ENCODE measurements around the gene GIGYF2.
A peak's percentile ranks its signal among the peaks of the same experiment; 100 is the strongest.

Gene GIGYF2

DNA sequence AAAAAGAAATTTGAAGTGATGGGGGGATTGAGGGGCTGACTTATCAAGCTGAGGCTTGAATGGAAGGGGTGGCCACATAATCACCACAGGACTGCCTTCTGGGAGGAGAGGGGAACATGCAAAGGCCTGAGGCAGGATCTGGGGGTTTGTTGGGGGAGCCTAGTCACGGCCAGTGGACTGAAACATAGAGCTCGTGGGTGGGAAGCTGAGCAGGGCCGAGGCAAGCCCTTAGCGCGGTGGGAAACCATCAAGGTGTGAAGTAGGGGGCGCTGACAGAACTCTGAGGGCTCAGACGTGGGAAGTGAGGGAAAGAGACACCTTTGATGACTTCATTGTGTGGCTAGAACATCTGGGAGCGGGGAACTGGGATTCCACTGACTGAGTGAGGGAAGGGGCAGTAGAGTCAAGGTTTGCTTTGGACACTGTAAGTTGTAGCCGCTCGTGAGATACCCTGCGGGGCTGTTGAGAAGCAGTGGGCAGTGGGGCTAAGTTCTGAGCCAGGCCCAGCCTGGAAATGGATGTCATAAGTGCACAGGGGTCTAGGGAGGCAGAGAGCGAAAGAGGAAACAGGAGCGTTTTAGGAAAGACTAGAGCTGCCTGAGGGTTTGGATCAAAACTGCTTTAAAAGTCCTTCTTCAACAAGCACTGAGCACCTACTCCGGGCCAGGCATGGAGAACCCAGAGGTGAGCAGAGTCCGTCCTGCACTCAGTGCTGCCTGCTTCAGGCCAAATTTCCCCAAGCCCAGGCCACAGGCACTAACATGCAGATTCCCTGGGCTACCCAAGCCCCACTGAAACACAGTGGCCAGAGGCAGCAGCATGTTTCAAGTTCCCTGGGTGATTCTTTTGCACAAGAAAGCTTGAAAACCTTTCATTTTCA is 172.2 kb downstream of the GIGYF2 start:
- DNase-seq (ENCODE audit: low spot score) = no peak

DNA sequence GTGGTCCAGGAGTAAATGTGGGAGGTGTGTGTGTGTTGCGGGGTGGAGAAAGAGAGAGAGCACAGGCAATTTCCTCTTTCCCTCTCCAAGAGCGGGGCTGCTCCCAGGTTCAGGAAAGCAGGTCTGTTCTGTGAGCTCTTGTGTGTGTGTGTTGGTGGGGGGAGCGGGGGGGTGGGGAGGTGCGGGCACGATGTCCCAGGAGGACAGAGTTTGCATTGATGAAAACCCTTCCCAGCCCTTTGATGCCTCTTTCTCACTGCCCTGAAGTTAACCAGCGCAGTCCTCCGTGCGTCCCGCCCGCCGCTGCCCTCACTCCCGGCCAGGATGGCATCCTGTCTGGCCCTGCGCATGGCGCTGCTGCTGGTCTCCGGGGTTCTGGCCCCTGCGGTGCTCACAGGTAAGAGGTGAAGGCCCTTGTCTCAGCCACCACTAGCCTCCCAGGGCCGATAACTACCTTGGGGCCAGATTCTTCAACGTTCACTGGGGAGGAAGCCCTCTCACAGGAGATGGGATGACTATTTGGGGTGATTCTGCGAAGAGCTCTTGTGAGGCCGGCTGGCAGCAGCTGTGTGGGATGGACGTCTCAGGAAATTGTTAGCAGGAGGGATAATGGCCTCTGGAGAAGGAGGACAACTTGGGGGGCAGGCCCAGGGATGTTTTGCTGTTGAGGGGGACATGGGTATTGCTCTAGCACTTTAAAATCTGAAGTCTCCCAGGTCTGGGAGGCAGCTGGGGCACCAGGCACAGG is 173.1 kb downstream of the GIGYF2 start, which contains the start of gene SNORC:
Gene SNORC, plus strand, starts transcription at position 247 of the 748 bp plus-strand sequence. Its CDS starts 78 bp downstream, at position 325.
- no peak for DNase-seq (ENCODE audit: low spot score)

DNA sequence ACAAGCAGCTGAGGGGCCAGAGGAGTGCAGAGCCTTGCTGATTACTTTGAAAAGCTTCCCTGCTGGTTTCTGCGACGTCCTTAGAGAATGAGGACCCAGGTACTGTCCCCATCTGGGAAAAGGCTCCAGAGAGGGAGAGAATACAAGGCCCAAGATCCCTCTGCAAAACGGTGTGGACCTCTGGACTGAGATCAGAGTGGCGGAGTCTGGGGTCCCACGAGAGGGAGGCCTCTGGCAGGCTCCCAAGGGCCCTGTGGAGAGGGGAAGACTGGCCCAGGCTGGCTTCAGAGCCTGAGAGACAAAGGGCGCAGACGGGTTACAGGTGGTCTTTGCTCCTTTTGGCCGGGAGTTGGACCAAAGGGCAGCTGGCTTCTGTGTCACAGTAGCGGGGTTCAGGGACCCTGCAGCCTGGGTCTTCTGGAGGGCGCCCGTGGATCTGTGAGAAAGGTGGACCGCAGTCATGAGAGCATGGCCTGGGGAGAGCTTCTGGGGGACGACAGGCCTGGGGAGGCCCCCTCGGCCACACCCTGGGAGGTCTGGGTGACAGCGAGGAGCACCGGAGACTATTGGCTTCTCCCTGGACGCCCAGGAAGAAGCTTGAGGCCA is 173.7 kb downstream of the GIGYF2 start:
- DNase-seq (ENCODE audit: low spot score) = no peak

DNA sequence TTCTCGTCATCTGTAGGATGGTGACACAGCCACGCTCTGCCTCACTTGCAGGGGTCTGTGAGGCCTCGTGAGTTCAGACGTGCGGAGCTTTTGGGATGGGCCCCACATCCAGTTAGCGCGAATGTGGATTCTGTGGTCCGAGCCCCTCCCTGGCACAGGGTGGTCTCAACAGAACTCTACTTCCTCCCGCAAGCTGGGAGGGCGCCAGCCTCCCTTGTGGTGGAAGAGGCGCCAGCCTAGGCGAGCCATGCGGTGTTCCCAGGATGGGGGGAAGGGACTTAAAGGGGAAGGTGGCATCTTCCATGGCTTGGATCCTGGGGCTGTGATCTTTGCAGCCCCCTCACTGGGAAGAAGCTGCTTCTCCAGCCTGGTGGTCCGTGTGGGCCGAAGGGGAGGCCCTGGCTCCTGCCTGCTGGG is 174.3 kb downstream of the GIGYF2 start:
- no peak for DNase-seq (ENCODE audit: low spot score)

DNA sequence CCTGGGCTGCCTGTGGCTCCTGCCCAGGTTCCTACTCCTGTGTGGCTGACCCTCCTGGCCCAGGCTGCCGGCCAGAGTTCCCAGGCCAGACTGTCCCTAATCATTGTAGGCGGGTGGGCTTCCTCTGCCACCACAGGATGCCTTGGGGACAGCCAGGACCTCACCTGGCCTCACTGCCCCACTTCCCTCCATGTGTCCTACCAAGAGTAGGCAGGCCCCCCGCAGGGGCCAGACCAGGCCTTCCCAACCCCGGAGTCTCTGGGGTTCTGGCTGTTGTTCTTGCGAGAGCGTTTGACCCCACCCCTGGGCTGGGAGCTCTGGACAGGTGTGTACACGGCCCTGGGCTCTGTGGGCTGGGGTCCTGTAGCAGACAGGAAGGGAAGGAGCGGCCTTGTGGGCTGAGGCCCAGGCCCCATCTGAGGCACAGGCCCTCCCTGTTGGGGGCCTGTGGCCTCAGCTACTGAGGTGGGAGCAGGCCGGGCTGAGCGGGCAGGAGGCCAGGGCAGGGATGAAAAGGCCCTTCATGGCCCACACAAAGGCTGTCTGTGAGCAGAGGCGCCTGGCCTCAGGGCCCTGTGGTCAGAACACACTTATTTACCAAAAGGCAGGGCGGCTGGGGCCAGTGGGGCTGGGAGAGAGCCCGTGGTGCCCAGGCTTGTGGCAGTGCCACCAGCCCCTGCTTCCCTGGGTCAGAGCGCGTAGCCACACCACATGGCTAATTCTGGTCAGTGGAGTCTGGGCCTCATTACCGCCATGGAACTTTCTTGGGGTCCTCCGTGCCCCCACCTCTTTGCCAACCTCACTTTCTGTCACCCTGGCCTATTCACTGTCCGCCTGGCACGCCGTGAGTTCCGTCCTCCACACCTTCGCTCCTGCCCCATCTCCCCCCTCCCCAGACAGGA is 175.0 kb downstream of the GIGYF2 start:
- no peak for DNase-seq (ENCODE audit: low spot score)

DNA sequence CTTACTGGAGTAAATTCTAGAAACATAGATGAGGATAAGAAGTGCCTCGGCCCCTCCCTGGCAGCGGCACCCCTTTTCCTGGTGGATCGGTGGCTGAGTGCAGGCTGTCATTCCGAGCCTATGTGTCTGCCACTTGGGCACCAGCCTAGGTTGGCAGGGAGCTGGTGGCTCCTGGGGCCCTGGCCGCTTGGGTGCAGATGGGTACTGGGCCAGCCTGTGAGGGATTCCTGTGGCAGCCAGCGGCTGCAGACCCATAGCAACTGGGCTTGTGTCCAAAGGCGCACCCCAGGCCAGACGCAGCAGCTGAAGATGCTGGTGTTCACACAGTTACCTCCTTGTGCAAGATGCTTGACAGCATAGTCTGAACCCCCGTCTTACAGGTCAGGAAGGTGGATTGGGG is 175.7 kb downstream of the GIGYF2 start:
- DNase-seq (ENCODE audit: low spot score) = no peak

DNA sequence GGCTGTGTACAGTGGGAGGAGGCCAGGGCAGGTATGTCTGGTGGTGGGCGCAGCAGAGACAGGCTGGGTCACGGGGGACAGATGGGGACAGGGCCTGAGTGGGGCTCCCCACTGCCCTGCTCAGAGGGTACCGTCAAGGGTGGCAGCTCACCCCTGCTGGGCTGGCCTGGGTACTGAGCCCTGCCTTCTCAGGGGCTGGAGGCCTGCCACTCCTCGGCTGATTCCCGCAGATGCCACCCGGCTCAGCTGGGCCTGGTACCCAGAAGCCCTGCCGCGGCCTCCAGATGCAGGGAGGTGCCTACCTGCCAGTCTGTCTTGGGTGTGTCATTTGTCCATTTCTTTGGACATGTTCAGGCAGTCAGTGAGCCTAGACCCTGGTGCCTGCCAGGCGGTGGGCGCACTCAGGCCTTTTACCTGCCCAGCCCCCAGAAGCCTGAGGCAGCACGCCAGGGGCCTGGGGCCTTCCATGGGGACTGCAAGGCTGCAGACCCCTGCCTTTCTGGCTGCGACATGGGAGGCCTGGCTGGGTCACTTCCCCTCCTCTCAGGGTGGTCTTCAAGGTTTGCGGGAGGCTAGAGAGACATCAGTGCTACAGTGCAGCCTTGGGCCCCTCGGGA is 176.3 kb downstream of the GIGYF2 start:
- DNase-seq (ENCODE audit: low spot score) = peak; percentile 46

DNA sequence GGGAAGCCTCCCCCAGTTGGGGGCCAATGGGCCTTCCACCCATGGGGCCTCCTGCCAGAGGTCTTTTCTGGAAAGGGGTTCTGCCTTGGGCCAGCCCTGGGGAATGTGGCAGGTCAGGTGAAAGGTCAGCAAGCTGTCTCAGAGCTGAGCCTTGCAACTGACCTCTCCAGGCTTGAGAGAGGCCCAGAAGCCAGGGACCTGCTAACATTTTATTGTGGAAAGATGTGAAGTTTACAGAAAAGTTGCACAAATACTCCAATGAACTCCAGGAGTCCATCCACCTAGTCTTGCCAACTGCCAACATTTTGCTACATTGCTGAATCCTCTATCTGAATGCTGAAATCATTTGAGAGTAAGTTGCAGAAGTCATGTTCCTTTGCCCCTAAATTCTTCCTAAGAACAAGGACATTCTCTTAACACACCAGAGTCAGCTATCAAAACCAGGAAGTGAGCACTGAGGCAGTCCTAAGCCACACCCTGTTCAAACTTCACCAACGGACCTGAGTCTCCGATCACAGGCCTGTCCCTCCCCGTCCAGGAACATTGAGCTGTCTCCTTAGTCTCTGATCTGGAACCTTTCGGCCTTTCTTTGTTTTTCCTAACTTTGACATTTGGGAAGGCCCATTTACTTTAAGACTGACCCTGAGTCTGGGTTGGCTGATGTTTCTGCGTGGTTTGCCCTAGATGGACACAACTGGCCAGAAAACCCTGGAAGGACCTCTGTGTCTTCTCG is 176.9 kb downstream of the GIGYF2 start:
- no peak for DNase-seq (ENCODE audit: low spot score)

DNA sequence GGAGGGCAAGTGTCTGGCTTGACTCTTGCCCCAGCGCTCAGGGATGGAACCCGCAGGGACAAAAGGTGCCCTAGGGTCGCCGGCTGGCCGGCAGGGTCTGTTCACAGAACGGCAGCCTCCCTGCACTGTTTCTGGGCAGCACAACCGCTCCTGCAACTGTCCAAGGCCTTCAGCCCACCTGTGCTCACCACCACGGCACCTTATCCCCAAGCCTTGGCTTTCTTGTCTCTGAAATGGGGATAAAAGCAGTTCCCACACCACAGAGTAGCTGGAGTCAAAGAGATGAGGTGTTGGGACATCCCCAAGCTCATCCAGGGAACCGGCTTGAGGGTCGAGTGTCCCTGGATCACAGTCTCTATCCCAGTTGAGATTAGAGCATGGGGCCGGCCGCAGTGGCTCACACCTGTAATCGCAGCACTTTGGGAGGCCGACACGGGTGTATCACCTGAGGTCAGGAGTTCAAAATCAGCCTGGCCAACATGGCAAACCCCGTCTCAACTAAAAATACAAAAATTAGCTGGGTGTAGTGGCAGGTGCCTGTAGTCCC is 177.6 kb downstream of the GIGYF2 start:
- DNase-seq (ENCODE audit: low spot score) = no peak

DNA sequence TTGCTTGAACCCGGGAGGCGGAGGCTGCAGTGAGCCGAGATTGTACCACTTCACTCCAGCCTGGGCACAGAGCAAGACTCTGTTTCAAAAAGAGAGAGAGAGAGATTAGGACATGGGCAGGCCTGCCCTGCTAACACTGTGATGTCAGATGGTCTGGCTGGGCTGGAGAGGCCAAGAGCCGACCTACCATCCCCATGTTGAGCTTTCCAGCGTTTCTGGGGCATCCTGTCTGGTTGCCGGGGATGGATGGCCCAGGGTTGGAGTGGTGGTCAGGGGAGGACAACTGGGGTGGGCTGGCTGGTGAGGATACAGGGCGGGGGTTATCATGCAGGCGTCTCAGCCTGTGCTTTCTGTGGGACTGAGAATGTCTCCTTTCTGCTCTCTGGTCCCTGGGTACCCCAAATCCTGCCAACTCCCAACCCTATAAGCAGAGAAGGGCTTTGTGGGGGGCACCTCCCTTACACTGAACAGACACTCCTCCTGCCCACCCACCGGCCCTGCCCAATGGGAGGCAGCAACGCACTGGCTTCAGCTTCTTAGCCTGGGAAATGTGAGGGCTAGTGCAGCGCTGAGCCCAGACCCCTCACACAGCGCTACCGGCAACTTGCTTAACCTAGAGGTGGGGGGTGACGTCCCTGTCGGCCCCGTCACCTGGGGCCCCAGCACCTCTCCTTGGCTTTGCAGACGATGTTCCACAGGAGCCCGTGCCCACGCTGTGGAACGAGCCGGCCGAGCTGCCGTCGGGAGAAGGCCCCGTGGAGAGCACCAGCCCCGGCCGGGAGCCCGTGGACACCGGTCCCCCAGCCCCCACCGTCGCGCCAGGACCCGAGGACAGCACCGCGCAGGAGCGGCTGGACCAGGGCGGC is 178.4 kb downstream of the GIGYF2 start:
- DNase-seq (ENCODE audit: low spot score) = no peak

DNA sequence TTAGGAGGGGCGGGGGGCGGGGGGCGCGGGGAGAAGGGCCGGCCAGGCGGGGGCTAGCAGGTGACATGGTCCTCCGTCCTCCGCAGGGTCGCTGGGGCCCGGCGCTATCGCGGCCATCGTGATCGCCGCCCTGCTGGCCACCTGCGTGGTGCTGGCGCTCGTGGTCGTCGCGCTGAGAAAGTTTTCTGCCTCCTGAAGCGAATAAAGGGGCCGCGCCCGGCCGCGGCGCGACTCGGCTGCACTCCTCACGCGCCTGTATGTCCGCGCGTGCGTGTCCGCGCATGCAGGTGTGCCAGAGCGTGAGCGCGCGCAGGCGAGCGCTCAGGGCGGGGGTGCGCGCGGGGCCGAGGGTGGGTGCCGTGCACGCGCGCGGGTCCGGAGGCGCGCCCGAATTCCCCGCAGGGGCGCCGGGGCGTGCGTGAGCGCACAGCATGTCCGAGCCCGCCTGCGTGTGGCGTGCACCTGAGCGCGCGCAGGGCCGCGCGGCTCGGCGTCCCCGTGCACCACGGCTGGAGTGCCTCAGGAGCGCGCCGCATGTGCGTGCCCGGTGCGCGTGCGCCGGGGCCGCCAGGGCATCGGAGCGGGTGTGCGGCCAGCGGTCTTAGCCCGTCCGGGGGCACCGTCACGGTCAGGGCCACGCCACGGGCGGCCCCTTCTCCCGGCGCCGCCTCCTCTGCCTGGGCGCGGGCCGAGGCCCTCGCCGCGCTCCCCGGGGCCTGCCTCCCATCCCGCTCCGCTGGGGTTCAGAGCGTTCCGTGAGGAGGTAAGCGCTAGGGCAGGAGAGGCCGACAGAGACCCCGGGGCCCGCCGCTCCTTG is 179.2 kb downstream of the GIGYF2 start:
- no peak for DNase-seq (ENCODE audit: low spot score)

DNA sequence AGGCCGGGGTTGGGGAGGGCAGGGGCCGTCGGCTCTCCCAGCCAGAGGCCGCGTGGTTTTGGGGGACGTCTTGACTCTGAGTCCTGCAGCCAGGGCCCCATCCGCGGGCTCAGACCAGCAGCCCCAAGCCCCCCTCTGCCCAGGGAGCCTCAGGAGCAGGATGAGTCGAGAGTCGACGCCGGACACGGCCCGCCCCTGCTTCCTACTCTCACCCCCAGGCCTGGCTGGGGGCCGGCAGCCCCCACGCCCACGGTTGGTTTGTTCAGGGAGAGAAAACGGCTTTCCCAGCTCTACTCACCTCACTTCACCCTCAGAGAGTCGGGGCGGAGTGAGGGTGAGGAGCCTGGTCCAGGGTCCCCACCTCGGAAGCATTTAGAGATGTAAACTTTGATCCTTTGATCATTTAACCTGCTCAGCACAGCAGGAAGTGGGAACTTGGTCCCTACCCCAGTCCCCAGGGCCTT is 179.9 kb downstream of the GIGYF2 start:
- no peak for DNase-seq (ENCODE audit: low spot score)

DNA sequence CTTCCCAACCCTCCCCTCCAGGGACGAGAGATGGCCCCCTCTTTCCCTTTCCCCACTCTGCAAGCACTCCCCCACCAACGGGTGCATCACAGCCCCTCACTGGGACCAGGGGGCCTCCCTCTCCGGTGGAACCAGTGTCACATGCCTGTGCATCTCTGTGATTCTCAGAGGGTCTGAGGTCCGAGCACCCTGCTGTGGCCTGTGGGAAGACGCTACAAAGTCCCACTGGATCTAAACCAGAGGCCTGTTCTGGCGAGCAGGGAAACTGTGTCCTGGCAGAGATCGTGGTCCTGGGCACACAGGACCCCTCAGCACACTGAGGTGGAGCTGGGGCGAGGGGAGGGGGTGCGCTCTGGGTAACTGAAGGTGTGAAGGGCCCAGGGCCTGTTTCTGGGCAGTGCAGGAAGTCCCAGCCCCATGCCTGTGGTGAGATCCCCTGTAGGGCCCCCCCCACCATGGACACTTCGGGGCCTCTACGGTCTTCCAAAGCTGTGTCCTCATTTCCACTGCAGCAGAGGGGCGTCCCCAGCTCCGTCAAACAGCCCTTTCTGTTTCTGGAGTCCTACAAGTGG is 180.9 kb downstream of the GIGYF2 start:
- no peak for DNase-seq (ENCODE audit: low spot score)

DNA sequence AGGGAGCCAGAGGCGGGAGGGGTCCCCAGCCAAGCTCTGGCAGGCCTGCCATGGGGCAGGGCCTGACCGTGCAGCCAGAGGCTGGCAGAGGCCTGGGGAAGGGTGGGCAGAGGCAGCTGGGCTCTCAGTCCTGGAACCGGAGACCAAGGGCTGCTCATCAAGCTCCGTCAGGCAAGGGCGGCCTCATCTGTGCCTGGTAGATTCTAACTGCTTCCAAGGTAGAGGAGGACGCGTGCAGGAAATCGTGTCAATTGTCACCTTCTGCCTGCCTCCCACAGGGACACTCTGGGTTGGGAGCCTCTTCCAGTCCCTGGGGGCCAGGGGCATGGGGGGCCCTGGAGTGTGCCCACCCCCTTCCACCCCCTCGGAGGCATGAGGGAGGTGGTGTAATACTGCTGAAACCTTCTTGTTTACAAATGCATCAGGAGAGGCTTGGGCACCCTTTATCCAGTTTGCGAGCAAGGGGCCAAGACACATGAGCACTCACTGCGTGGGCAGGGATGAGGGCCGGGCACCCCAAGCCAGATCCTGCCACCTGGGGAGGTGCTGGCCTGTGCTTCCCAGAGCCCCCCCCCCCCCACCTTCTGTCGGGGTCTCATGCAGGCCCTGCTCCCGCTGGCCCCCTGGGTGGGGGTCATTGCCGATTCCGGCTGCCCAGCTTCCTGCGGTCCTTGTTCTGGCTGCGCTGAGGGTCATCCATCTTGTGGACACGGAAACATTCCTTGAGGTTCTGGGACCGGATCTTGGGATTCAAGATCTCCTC is 181.9 kb downstream of the GIGYF2 start:
- DNase-seq (ENCODE audit: low spot score) = no peak

DNA sequence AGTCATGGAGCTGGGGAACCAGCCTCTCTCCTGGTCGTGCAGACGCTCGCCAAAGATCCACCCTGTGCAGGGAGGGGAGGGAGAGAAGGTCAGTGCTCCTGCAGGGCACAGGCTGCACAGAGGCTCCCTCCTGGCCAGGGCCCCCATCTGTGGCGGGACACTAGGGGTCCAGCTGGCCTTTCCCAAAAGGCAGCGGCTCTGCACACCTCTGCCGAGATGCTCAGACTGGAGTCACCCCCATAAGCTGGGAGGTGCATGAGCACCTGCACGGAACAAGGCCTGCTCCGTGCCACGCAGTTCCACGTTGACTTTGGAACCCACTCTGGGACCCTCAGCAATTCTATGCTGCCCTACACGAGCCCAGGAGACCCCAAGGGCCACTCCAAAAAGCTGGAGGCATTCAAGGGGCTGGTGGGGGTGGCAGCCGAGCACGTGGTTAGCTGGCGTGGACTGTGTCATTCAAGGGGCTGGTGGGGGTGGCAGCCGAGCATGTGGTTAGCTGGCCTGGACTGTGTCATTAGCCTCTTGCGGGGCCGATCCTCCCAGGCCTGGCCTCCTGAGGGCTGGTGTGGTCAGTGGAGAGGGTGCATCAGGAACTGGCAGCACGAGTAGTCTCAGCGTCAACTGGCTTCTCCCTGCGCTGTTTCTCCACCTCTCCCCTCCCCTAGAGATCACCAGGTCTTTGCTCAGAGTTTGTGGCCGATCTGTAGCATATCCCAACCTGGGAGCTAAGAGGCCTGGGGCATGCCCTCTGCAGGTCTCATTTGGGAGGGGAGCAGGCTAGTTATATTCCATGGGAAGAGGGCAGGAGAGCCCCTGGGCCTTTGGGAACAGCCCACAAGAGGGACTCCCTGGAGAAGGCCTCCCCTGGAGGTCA is 182.7 kb downstream of the GIGYF2 start:
- no peak for DNase-seq (ENCODE audit: low spot score)

DNA sequence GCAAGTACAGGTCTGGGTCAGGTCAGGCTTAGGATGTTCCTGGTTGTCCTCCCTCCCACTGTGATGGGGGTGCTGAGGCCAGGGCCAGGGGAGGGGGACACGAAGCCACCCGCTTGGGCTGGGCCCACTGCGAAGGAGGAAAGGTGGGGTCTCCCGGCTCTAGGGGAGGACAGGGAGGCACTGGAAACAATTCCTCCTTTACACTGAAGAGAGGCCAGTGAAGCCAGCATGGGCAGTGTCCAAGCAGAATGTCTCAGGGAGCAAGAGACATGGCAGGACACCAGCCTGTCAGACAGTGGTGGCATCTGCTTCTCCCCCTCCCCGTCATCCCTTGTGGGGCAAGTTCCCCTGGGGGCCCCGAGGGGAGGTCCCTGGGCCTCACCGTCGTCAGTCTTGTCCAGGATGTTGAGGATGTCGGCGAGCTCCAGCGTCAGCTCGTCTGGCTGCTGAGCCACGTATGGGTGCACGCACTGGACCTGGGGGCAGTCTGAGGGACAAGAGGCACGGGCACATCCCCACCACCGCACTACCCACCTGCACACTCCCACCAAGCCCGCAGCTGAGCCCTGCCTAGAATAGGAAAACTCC is 183.7 kb downstream of the GIGYF2 start:
- no peak for DNase-seq (ENCODE audit: low spot score)

Data from ecto neural progenitor cell (in vitro differentiated cells).